IPS-NIHi7 (cell line): ENCODE data around the gene TOB1.
"Not testable (repeated sequence)": the region's sequence is repeated elsewhere in the genome, so short reads cannot be mapped to it uniquely, and the experiment has no call there.

Experiments
- DNase-seq: peaks from one replicate; pipeline ENCODE4 v3.0.0; 2012; ENCODE audit warnings: mixed read lengths; ENCODE audit errors: extremely low spot score

TOB1 gene

DNA sequence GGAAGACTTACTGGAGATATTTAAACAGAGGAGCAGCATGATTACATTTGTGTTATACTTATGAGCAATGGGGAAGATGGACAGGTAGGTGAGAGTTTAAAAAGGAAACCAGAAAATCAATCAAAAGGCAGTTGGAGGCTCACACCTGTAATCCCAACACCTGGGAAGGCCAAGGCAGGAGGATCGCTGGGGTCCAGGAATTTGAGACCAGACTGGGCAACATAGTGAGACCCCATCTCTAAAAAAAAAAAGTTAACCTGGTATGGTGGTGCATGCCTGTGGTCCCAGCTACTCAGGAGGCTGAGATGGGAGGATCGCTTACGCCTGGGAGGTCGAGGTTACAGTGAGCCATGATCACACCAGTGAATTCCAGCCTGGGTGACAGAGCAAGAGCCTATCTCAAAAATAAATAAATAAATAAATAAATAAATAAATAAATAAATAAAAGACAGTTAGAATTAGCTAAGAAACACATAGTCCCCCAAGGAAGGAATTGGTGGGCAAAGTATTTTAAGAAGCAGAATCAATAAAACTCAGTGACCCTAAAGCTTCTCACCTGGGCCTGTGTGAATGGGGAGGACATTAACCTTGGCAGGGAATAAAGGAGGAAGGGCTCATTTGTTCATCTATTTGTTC lies 32.3 kb upstream of the TOB1 start:
- no peak for DNase-seq

DNA sequence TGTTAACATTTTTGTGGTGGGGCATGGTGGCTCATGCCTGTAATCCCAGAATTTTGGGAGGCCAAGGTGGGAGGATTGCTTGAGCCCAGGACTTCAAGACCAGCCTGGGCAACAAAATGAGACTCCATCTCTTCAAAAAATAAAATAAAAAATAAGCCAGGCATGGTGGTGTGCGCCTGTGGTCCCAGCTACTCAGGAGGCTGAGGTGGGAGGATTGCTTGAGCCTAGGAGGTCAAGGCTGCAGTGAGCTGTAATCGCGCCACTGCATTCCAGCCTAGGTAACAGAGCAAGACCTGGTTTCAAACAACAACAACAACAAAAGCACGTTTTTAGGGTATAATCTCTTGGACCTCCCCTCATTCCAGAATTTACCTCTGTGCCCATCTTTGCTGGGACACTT lies 28.4 kb upstream of the TOB1 start:
- DNase-seq, result not testable (repeated sequence)

DNA sequence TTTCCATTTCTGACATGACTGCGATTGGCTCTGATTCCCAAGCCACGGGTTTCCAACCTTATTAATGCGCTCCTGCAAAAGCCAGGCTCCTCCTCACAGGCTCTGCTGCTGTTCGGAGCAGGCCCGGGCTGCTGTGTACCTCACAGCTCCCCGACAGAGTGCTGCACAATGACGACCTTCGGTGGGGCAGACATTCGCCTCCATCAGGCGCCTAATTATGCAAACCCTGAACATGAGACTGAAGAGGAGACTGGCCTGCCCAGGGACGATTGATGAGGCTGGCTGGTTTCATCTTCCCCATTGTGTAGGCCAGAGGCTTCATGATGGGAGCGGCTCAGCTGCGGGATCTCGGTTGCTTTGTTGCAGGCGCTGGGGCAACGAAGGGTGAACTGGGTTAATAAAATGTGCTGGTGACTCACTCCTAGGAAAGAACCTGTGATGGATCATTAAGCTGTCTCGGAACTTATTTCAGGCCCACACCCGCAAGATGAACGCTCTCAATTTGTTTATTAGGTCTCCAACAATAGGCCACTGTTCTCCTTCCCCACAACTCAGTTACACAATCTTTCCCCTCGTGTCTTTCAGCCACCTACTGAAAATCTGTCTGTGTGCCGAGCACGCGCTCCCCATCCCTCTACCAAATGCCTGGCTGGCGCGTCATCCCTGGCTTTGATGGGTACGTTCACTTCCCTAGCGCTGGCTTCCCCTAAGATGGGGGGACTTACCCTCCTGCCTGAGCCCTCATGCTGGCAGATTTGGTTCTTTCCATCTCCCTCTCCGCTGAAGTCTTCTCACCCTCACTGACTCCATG lies 27.2 kb upstream of the TOB1 start:
- no peak for DNase-seq

DNA sequence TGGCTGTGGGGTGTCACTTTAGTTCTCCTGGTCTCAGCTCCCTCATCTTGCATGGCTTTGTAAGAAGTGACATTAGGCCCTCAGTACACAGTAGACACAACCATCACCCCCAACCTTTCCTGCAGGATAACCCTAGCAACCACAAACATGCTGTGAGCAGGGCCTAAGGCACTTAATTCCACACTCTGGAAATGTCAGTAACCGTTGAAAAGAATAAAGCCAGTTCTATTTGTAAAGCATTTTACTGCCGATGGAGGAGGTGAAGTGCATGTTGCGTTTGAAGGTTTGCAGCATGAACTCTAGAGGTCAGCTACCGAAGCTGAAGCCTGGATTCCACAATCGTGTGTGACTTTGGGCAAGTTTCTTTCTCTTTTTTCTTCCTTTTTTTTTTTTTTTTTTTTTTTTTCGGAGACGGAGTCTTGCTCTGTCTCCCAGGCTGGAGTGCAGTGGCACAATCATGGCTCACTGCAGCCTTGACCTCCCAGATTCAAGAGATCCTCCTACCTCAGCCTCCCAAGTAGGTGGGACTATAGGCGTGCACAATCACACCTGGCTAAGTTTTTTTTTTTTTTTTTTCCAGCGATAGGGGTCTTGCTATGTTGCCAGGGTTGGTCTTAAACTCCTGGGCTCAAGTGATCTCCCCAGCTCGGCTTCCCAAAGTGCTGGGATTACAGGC lies 26.1 kb upstream of the TOB1 start:
- no peak for DNase-seq

DNA sequence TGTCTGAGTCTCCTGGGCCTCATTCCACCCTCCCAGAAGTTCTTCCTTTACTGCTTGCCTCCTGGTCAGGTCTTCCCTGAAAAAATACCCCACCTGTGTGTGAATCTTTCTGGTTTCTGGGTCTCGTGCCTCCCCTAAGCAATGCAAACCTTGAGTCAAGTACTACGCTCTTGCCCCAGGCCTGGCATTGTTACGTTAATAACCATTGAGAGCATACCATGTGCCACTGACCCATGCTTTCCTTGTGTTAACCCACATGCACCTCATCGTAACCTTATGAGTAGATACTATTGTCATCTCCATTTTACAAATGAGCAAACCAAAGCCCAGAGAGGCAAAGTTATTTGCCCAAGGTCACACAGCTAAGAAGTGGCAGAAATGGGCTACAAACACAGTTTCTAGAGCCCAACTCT lies 25.4 kb upstream of the TOB1 start:
- no peak for DNase-seq

DNA sequence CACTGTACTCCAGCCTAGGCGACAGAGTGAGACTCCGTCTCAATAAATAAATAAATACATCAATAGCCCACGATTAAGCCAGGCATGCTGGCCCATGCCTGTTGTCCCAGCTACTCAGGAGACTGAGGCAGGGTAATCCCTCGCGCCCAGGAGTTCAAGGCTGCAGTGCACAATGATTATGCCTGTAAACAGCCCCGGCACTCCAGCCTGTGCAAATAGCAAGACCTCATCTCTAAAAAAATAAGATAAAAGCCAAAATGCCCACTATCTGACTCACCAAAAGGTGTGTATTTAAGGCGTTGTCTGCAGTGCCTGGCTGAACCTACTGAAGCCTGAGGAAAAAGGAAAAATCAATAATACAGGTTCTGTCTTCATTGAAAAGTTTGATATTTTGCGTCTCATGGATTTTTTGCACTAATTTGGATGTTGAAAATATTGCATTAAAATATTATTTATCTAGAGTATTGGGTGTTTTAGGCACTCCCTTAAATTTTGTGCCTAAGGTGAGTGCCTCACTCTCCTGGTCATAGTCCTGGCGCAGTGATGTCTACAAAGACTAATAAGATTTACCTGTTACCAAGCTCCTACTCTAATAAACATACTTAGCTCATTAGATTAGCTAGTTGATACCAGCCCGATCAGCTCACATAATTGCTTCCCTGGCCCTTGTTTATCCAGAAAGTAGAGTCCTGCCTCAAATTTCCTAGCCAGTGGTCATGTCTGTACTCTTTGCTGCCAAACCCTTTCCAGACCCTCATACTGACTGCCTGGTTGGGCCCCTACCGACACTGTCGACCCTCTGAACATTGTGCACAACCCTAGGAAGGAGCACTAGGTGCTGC lies 24.7 kb upstream of the TOB1 start:
- no peak for DNase-seq

DNA sequence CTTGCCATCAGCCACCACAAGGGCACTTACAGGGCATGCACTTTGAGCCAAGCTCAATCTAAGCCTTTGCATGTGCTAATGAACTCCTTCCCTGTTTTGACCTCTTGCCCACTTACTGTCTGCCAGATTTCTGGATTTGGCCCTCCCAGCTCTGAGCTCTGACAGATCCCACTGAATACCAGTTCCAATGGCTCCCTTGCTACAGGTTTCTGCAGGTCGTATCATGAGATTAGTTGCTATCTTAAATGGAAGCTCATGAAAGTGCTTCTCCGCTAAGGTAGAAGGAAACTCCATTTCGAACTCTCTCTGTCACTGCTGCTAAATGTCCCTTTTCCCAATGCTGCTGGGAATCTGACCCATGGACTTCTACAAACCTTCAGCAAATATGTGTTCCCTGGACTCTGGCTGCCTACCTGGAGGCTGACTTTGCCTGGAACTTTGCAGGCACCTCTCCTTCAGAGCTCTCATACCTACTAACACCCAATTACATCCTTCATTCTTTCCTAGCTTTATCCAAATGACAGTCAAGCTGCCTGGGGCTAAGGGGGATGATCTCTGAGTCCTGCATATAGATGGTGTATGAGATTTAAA lies 23.5 kb upstream of the TOB1 start:
- no peak for DNase-seq

DNA sequence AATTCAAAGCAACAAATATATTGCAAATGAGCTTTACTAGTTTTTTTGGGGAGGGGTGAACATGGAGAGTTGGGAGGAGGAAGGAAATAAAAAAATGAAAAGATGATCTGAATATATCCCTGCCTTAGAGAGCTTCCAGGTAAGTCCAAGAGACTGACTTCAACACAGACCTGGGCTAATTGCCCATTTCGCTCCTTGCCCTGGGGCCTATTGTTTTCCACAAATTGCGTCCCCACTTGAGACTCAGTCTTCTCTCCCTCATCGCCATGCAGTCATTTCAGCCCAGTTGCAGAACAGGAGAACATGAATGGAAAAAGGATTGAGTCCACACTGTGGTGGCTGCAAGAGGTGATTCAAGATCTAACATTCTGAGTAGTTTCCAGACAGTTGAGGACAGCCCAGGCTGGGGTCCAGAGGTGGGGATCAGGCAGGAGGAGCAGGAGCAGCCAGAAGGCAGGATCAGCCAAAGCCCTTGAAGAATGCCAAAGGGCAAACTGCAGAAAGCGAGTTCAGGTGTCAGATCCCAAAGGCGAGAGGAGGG lies 21.6 kb upstream of the TOB1 start:
- DNase-seq, result no peak

DNA sequence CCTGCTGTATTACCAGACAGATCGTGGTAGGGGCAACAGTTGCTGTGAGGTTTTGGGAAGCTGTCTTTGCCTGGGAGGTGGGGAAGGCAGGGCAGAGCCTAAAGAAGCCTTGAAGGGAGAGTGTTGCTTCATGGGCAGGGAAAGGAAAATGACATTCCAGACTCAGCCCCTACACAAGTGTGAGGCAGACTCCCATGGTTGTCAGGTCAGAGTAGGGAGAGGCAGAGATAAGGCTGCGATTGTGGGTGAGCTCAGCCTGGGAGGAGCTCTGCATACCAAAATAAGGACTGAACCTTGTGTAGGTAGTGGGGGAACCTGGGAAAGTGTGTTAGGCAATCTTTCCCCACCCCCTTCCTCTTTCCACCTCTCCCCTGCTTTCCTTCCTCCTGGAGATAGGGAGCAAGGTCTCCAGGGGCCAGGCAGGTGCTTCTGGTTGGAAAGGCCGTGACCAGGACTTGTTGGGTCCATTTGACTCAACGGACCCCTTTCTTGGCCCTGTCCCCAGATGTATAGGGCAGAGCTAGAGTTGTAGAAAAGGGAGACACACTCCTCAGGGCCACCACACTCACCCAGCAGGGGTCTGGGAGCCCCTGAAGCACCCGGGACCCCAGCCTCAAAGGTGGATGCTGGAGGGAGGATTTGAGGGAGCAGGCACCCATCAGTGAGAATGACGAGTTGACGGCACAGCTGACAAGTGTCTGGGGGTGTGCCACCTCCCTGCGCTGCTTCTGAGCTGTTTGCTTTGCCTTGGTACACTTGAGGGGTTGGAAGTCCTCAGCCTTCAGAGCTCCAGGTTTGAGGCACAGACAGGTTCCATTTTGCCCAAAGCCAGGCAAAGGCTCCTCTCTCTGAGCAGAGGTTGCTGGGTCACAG lies 18.5 kb upstream of the TOB1 start:
- DNase-seq, result peak; percentile 52

DNA sequence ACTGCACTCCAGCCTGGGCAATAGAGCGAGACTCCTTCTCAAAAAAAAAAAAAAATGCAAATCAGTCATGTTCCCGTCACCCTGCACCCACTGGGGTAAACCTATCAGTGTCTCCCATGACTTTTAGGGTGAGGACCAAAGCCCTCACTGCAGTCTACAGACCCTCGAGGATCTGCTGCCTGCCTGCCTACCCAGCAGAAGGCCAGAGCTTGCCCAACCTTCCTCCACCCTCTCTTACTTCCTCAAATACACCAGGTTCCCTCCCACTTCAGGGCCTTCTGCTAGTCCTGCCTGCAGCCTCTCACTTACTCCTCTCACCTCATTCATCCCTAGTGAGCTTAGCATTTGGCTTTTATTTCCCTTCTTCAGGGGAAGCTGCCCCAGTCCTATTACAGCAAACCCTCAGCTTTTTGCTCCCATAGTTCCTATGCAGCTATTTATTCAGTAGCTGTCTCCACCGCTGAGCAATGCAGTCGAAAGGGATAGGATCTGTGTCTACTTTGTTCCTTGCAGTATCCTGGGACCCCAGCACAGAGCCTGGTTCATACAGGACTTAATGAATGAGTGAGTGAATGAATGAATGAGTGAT lies 17.8 kb upstream of the TOB1 start:
- DNase-seq, result no peak

DNA sequence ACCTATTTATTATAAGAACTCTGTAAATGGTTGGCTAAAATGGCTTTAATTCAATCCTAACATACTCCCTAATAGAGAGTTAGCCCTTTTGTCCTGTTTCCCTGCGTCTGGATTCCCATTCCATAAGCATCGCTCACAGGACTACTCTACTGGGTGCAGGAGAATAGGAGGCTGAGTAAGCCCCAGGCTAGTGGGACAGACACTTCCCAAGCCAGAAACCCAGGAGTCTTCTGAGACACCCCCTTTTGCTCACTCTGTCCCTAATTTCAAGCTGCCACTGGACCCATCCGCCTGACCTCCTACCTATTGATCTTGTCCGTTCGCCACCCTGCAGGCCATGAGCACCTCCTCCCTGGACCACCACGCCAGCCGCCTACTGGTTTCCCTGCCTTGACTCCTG lies 16.7 kb upstream of the TOB1 start:
- no peak for DNase-seq

DNA sequence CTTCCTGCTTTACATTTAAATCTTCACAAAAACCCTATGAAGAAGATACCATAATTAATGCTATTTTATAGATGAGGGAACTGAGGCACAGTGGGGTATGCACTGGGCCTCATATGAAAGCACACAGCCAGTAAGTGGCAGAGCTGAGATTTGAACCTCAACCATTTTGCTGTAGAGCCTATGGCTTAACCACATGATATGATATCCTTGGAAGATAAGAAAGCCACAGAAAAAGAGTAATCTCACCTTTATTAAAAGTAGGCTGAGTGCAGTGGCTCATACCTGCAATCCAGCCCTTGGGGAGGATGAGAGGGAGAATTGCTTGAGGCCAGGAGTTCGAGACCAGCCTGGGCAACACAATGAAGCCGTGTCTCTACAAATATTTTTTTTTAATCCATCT lies 15.0 kb upstream of the TOB1 start:
- DNase-seq, result no peak

DNA sequence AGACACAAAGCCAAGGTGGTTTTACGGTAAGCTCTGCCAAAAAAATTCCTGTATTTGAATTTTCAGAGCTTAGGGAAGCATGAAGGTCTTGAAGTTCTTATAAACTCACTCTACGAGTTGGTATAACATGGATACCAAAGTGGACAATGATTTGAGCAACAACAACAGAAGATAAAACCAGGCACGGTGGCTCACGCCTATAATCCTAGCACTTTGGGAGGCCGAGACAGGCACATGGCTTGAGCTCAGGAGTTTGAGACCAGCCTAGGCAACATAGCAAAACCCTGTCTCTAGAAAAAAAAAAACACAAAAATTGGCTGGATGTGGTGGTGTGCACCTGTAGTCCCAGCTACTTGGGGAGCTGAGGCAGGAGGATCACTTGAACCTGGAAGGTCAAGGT lies 12.9 kb upstream of the TOB1 start:
- DNase-seq, result no peak

DNA sequence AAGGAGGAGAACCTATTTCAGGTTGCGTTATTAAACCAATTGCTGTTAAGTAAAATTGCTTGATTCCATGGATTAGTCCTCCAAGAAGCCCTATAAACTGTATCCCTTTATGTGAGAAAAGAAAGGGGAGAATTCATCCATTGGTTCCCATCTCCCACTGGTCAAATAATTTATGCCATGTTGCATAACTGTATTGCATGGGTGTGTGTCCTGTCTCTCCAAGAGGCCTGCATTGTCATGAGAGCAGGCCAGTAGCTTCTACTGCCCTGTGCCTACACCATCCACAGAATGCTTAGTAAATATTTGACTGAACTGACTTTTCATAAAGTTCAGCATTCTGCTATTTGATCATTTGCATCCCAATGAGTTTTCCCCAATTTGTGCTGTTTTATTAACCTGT lies 11.7 kb upstream of the TOB1 start:
- no peak for DNase-seq

DNA sequence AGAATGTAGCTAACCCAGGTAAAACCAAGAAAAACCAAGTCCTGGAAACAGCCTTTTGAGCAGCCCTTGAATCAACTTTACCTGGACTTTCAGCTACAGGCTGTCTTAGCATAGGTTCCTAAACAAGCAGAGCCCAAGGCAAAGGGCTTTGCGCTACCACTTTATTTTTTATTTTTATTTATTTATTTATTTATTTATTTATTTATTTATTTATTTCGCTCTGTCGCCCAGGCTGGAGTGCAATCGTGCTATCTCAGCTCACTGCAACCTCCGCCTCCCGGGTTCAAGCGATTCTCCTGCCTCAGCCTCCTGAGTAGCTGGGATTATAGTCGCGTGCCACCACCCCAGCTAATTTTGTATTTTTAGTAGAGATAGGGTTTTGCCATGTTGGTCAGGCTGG lies 10.9 kb upstream of the TOB1 start:
- DNase-seq, result not testable (repeated sequence)

DNA sequence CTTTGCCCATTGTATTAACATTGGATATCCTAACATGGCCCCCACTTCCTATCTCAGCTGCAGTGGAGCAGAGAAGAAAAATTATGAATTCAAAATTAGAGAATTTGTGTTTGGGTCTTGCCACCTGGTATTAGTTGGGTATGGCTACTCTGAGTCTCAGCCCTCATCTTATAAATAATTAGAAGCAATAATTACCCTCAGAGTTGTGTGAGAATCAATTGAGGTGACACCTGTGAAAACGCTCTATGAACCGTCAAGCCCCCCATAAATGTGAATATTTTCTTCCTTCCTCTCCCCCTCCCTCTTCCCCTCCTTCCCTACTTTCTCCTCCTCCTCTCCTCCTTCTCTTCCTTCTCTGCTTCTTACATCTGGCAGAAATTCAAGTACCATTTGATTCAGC lies 8.9 kb upstream of the TOB1 start:
- no peak for DNase-seq

DNA sequence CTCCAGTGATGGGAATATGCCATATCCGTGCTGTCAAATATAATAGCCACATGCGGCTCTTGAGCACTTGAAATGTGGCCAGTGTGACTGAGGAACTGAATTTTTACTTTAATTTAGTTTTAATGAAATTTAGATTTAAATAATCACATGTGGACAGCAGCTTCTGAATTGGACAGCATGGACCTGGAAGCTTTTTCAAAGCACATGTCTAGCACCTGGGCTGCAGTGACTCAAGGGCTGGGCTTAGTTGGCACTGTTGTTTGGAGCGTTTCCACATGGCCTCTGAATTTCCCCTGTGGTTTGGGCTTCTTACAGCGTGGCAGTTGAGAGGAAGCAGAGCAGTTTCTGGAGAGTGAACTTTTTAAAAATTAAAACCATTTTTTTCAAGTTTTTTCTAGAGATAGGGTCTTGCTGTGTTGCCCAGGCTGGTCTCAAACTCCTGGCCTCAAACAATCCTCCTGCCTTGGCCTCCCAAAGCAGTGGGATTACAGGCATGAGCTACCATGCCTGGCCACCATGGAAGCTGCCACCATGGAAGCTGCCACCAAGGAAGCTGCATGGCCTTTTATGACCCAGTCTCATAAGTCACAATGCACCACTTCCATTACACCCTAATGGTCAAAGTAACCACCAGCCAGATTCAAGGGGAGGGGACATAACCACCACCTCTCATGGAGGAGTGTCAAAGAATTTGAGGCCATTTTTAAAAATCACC lies 6.7 kb upstream of the TOB1 start:
- no peak for DNase-seq

DNA sequence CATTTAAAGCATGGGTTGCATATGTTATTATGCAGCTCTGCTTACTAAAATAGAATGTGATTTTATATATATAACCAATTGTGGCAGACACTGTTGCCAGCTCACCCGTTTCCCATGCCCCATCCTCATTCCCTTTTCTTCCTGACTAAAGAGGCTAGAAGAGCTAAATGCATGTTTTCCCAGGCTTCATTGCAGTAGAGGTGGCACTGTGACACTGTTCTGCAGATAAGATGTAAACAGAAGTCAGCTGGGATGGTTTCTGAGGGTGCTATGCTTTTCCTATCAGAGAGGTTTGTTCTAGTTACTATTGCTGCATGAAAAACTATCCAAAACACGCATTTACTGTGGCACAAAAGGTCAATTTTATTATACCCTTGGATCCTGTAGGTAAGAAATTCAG lies 5.7 kb upstream of the TOB1 start:
- DNase-seq, result no peak

DNA sequence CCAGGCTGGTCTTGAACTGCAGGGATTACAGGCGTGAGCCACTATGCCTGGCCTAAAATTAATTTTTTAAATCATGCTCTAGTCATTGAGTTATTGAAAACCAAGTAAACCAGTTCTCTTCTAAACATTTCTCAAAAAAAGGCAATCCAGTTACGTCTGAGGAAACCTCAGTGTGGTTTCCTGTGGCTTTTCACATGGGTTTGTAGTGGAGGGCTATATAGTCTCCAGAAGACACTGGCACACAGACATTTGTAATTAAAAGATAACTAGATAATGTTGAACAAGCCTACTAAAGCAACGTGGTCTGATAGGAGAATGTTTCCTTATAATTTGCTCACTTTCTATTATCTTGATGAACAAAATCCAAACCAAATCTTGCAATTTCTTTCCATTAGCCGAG lies 5.2 kb upstream of the TOB1 start:
- DNase-seq, result no peak
